ENCODE results near the gene TMEM123. TPM values are rescaled to one million over a fixed set of nuclear protein-coding genes. Genes with fewer than 3 reads are reported as not detected.

TMEM123 gene
- total and polyA plus RNA-seq, 2 of the 8 experiments (the other 6 are each of a cell fraction or from before 2014, with no cell fraction given): 75.5 to 80.1 TPM

DNA sequence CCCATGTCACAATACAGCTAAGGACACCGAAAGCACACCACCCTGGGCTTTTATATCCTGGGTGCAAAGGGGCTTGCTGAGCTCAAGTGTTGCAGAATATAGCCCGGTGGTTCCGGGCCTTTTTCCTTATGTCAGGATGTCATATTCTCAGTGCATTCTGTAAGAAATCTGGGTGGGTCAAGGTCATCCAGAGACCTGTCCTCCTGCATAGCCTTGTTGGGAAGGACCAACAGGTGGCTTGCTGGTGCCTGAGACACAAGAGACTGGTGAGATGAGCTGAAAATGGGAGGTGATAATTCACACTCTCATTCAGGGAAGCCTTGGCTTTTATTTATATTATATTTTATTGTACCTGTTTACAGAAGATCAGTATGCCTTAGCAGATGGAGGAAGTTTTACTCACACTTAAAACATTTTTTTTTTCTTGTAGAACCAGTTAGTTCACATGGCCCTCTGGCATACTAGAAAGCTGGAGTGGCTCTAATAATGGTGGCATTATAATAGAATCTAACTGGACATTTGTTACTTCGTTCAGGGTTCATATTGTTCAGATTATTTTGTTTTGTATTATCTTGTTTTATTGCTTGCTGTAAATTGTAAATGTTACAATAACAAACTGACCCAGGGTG lies 14.6 kb upstream of the TMEM123 start:
- no peak overlapping the region for H2BK20ac ChIP-seq (ENCODE audit: low read length)
- H3K23me2 ChIP-seq (ENCODE audit: low read depth, low read length): no peaks in the 10 kb centered on the region
- H3K4me3 ChIP-seq (ENCODE audit: extremely low read depth in 1 of 4, insufficient read depth in 2 of 4, low read depth in 3 of 4, low read length in 4 of 4): no peak overlapping the region
- H3K4me1 ChIP-seq (replicated peaks in 1 of 4; ENCODE audit: control insufficient read depth in 3 of 4, insufficient read depth in 4 of 4, low read length in 3 of 4): no peaks in the 10 kb centered on the region
- H2BK120ac ChIP-seq (replicated peaks; ENCODE audit: low read depth, low read length): no peak overlapping the region
- ChIA-PET CTCF (ENCODE audit: partially characterized antibody) (interaction anchor here (1.0 to 1.8 kb wide), 6 partner anchors 9 to 125 kb away, joined by 3 to 5 read pairs (median 4); no protein-coding TSS in a partner anchor), POLR2A (ENCODE audit: partially characterized antibody) (no interaction called here)
- no peak overlapping the region for H3K56ac ChIP-seq (replicated peaks; ENCODE audit: insufficient read length, low read depth, low read length)
- H2AFZ ChIP-seq (ENCODE audit: low read length): no peak overlapping the region
- H3K23ac ChIP-seq (ENCODE audit: insufficient read length): no peak overlapping the region
- no peak overlapping the region for H4K8ac ChIP-seq (ENCODE audit: extremely low read depth, insufficient read depth, low read length)
- no peak overlapping the region for H3K4me2 ChIP-seq (ENCODE audit: insufficient read depth in 1 of 2, low read depth in 2 of 2, low read length in 2 of 2)
- no peaks in the 10 kb centered on the region for H3K27me3 ChIP-seq (replicated peaks in 1 of 4; ENCODE audit: control insufficient read depth in 3 of 4, extremely low read depth in 1 of 4, insufficient read depth in 3 of 4, low read length in 3 of 4)
- H3K18ac ChIP-seq (ENCODE audit: extremely low read depth, low read length): no peak overlapping the region
- no peak overlapping the region for H3K9ac ChIP-seq (replicated peaks in 1 of 4; ENCODE audit: extremely low read depth in 1 of 4, low read depth in 3 of 4, low read length in 3 of 4)
- H3K27ac ChIP-seq (ENCODE audit: low read depth, low read length): no peak overlapping the region
- no peak overlapping the region for H4K91ac ChIP-seq (replicated peaks; ENCODE audit: insufficient read length, low read length)
- H2BK12ac ChIP-seq (ENCODE audit: low read depth, low read length): no peak overlapping the region
- FAIRE-seq (no peak), DNase-seq (ENCODE audit: low read depth in 1 of 2, low spot score in 2 of 2) (no peak)
- H3K36me3 ChIP-seq (ENCODE audit: control insufficient read depth in 2 of 4, insufficient read depth in 4 of 4, low read length in 3 of 4): no peaks in the 10 kb centered on the region
- no peak overlapping the region for H3K4ac ChIP-seq (replicated peaks; ENCODE audit: insufficient read length, low read depth, low read length)
- H2BK15ac ChIP-seq (ENCODE audit: low read length): no peak overlapping the region
- no peak overlapping the region for H4K5ac ChIP-seq (ENCODE audit: insufficient read length, low read depth, low read length)
- WGBS, 2 experiments (ENCODE audit: extremely low coverage in 1 of 2, insufficient coverage in 1 of 2, insufficient read length in 1 of 2, insufficient replicate concordance in 2 of 2, low coverage in 1 of 2, low lambda C conversion rate in 2 of 2, missing lambda C conversion rate in 1 of 2): 91% methylated on average over 4 of the region's 4 CpGs; no CpG with 5 or more reads in 1 of the 2 experiments
- H3K79me2 ChIP-seq (ENCODE audit: control insufficient read depth in 1 of 2, insufficient read depth in 2 of 2, low read length in 2 of 2): no peaks in the 10 kb centered on the region
- no peaks in the 10 kb centered on the region for H3K9me3 ChIP-seq (ENCODE audit: insufficient read depth in 2 of 2, low read depth in 1 of 2, low read length in 1 of 2)
- H4K20me1 ChIP-seq (replicated peaks in 1 of 2; ENCODE audit: control insufficient read depth in 1 of 2, insufficient read depth in 2 of 2, low read length in 2 of 2): no peaks in the 10 kb centered on the region
- H3K14ac ChIP-seq (ENCODE audit: insufficient read length): no peak overlapping the region
- no peak overlapping the region for H2BK5ac ChIP-seq (ENCODE audit: low read depth, low read length)
- no peaks in the 10 kb centered on the region for H3K79me1 ChIP-seq (ENCODE audit: low read depth, low read length)
- no peak overlapping the region for H2AK5ac ChIP-seq (ENCODE audit: low read depth, low read length)
- no peak for TF ChIP-seq TCF12 (IDR thresholded peaks at IDR 0.05; ENCODE audit: low read depth, low read length)
- no peak for TF ChIP-seq YY1 (IDR thresholded peaks at IDR 0.05; ENCODE audit: low read depth, low read length)
- no peak for TF ChIP-seq CTCF (IDR thresholded peaks at IDR 0.05; ENCODE audit: control extremely low read depth in 1 of 3, insufficient read depth in 1 of 3, low read depth in 1 of 3, low read length in 3 of 3)
